Measurements from ENCODE around the gene SLC30A3.

Gene SLC30A3

DNA sequence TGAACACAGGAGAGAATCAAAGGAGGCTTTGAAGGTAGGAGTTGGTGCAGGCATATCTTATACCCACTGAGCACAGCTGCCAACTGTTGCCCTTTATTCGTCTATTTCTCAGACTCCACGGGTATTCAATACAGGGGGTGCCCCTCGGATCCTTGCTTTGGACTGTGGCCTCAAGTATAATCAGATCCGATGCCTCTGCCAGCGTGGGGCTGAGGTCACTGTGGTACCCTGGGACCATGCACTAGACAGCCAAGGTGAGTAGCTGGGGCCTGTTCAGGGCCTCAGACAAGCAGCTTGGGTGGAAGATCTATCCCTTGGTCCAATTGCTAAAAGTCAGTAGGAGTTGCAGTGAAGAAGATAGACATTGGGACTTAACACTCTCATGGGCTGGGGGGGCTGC is 40.4 kb downstream of the SLC30A3 start:
- no peak overlapping the region for H3K27ac ChIP-seq
- no peak for TF ChIP-seq ZFX (IDR thresholded peaks at IDR 0.05; ENCODE audit: borderline replicate concordance)
- TF ChIP-seq, protein P1, sequence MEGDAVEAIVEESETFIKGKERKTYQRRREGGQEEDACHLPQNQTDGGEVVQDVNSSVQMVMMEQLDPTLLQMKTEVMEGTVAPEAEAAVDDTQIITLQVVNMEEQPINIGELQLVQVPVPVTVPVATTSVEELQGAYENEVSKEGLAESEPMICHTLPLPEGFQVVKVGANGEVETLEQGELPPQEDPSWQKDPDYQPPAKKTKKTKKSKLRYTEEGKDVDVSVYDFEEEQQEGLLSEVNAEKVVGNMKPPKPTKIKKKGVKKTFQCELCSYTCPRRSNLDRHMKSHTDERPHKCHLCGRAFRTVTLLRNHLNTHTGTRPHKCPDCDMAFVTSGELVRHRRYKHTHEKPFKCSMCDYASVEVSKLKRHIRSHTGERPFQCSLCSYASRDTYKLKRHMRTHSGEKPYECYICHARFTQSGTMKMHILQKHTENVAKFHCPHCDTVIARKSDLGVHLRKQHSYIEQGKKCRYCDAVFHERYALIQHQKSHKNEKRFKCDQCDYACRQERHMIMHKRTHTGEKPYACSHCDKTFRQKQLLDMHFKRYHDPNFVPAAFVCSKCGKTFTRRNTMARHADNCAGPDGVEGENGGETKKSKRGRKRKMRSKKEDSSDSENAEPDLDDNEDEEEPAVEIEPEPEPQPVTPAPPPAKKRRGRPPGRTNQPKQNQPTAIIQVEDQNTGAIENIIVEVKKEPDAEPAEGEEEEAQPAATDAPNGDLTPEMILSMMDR (IDR thresholded peaks at IDR 0.05): no peak

DNA sequence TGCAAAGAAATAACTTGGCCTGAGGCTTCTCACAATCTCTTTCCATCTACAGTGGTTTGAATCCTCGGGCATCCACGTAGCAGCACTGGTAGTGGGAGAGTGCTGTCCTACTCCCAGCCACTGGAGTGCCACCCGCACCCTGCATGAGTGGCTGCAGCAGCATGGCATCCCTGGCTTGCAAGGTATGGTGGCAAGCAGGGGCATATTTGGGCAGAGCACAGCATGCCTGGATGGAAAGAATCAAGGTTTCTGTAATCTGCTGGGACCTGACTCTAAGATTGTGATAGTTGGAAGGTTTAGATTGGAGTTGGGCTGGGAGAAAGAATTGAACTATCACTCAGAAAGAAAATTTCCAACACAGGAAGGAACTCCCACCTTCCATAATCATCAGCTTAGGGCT is 41.7 kb downstream of the SLC30A3 start:
- H3K27ac ChIP-seq: no peak overlapping the region
- no peak for TF ChIP-seq ZFX (IDR thresholded peaks at IDR 0.05; ENCODE audit: borderline replicate concordance)
- TF ChIP-seq, protein P1 (IDR thresholded peaks at IDR 0.05): no peak

DNA sequence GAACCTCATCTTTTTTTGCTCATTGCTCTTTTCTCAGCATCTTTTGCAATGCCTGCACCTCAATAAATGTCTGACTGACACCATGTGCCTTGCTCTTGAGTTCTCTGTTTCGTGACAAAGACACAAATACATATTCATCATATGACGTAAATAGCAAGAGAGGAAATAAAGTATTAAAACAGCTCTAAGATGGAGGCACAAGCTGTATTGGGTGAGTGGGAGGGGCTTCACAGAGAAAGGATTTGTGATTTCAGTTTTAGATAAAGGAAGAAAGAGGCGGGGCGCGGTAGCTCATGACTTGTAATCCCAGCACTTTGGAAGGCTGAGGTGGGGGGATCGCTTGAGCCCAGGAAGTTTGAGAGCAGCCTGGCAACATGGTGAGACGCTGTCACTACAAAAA is 42.8 kb downstream of the SLC30A3 start:
- TF ChIP-seq, protein P1 (IDR thresholded peaks at IDR 0.05): no peak
- no peak for TF ChIP-seq ZFX (IDR thresholded peaks at IDR 0.05; ENCODE audit: borderline replicate concordance)
- H3K27ac ChIP-seq: no peak overlapping the region

DNA sequence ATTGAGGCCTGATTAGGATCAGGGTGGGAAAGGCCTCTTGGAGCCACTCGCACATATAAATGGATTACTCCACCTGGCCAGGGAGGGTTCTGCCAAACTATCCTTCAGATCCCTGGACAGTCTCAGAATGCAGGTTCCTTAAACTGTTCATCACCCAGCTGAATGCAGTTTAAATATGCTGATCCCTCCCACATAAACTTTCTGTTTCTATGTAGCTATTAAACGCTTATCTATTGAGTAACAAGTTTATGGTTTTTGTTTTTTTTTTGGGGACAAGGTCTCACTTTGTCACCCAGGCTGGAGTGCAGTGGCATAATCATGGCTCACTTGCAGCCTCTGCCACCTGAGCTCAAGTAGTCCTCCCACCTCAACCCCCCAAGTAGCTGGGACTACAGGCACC is 43.8 kb downstream of the SLC30A3 start:
- no peak for TF ChIP-seq ZFX (IDR thresholded peaks at IDR 0.05; ENCODE audit: borderline replicate concordance)
- TF ChIP-seq, protein P1 (IDR thresholded peaks at IDR 0.05): no peak
- H3K27ac ChIP-seq: peak overlapping the region; percentile 87

DNA sequence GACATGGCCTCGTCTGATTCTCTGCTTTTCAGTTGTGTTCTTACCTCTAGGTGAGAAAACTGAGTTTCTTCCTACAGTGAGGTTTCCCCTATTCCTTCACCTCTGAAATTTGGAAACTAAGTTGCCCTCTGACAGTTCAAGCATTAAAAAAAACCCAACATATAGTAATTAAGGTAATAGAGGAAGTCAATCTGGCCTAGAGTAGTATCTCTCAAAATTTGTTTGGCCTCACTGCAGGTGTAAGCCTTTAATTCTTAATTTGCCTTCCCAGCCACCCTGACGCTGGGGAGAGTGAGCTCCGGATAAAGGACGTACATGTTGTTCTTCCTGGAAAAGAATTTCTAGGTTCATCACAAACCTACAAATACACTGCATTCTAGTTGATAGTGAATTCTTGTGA is 44.2 kb downstream of the SLC30A3 start:
- TF ChIP-seq, protein P1 (IDR thresholded peaks at IDR 0.05): no peak
- TF ChIP-seq ZFX (IDR thresholded peaks at IDR 0.05; ENCODE audit: borderline replicate concordance): no peak
- peak overlapping the region; percentile 87 for H3K27ac ChIP-seq

DNA sequence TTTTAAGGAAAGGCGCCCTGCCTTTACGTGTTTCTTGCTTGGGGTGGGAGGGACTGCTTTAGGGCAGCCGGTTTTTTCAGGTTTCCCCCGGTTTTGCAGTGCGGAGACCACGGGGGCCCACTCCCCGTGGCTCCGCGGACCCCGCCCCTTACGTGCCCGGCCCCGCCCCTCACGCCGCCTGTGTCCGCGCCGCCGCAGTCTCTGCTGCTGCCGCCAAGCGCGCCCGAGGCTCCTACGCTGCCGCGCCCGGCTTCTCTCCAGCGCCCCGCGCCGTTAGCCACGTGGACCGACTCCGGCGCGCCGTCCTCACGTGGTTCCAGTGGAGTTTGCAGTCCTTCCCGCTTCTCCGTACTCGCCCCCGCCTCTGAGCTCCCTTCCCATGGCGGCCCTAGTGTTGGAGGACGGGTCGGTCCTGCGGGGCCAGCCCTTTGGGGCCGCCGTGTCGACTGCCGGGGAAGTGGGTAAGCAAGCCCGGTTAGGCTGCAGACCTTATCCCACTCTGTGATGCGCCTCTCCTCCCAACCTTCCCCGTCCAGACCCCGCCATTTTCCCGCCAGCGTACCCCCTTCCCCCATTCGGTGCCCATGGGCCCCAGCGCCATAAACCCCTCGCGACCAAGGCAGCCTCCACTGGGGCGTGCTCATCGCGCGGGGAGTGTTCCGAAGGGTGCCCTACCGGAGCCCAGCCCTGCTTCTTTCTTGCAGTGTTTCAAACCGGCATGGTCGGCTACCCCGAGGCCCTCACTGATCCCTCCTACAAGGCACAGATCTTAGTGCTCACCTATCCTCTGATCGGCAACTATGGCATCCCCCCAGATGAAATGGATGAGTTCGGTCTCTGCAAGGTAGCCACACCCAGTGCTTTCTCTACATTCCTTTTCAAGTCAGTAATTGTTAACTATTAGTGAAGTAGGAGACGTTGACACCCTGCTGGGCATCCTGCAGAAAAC is 45.4 kb downstream of the SLC30A3 start, which contains the start of gene CAD:
Gene CAD (plus strand): TSS at position 197 of the 949 bp plus-strand sequence. CDS start 183 bp downstream, at position 380.
- peak within 1 kb of the TSS; percentile 87 for H3K27ac ChIP-seq
- no peak for TF ChIP-seq ZFX (IDR thresholded peaks at IDR 0.05; ENCODE audit: borderline replicate concordance)
- TF ChIP-seq, protein P1 (IDR thresholded peaks at IDR 0.05): peak; percentile 33
